GM12801 (cell line): Measurements from ENCODE around the gene MECP2.

Experiments used
- TF ChIP-seq, protein P1 (sequence below): IDR thresholded peaks from one replicate; pipeline ENCODE4 v1.5.1; 2011; ENCODE audit warnings: control low read depth; ENCODE audit not compliant: insufficient read length; ENCODE audit errors: extremely low read depth

MECP2 gene

DNA sequence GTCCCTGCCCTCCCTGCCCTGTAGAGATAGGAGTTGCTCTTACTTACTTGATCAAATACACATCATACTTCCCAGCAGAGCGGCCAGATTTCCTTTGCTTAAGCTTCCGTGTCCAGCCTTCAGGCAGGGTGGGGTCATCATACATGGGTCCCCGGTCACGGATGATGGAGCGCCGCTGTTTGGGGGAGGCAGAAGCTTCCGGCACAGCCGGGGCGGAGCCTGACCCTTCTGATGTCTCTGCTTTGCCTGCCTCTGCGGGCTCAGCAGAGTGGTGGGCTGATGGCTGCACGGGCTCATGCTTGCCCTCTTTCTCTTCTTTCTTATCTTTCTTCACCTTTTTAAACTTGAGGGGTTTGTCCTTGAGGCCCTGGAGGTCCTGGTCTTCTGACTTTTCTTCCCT is 65.4 kb downstream of the MECP2 start:
- TF ChIP-seq, protein P1, sequence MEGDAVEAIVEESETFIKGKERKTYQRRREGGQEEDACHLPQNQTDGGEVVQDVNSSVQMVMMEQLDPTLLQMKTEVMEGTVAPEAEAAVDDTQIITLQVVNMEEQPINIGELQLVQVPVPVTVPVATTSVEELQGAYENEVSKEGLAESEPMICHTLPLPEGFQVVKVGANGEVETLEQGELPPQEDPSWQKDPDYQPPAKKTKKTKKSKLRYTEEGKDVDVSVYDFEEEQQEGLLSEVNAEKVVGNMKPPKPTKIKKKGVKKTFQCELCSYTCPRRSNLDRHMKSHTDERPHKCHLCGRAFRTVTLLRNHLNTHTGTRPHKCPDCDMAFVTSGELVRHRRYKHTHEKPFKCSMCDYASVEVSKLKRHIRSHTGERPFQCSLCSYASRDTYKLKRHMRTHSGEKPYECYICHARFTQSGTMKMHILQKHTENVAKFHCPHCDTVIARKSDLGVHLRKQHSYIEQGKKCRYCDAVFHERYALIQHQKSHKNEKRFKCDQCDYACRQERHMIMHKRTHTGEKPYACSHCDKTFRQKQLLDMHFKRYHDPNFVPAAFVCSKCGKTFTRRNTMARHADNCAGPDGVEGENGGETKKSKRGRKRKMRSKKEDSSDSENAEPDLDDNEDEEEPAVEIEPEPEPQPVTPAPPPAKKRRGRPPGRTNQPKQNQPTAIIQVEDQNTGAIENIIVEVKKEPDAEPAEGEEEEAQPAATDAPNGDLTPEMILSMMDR, result no peak

DNA sequence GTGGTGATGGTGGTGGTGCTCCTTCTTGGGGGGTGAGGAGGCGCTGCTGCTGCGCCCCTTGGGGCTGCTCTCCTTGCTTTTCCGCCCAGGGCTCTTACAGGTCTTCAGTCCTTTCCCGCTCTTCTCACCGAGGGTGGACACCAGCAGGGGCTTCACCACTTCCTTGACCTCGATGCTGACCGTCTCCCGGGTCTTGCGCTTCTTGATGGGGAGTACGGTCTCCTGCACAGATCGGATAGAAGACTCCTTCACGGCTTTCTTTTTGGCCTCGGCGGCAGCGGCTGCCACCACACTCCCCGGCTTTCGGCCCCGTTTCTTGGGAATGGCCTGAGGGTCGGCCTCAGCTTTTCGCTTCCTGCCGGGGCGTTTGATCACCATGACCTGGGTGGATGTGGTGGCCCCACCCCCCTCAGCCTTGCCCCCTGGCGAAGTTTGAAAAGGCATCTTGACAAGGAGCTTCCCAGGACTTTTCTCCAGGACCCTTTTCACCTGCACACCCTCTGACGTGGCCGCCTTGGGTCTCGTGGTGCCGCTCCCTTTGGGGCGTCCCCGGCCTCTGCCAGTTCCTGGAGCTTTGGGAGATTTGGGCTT is 66.7 kb downstream of the MECP2 start:
- TF ChIP-seq, protein P1, result no peak

DNA sequence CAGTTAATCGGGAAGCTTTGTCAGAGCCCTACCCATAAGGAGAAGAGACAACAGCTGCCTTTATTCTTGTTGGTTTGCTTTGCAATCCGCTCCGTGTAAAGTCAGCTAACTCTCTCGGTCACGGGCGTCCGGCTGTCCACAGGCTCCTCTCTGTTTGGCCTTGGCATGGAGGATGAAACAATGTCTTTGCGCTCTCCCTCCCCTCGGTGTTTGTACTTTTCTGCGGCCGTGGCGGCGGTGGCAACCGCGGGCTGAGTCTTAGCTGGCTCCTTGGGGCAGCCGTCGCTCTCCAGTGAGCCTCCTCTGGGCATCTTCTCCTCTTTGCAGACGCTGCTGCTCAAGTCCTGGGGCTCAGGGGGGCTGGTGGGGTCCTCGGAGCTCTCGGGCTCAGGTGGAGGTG is 67.3 kb downstream of the MECP2 start:
- TF ChIP-seq, protein P1, result no peak

DNA sequence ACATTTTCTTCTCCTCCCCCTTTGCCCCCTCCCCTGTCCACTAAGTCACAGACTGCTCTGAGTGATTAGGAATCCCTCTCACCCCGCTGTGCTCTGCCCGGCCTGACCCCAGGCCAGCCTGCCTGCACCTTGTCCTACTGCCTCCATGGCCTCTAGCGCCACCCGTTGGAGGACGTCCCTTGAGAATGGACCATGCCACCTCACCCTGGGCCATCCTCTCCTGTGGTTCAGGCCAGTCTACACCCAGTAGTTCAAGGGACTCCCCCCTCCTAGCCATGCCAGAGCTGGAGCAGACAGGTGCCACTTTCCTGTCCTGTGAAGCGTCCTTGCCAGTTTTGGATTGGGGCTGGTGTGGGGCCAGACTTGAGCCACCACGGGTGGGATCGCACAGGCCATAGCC is 68.1 kb downstream of the MECP2 start:
- TF ChIP-seq, protein P1, result no peak

DNA sequence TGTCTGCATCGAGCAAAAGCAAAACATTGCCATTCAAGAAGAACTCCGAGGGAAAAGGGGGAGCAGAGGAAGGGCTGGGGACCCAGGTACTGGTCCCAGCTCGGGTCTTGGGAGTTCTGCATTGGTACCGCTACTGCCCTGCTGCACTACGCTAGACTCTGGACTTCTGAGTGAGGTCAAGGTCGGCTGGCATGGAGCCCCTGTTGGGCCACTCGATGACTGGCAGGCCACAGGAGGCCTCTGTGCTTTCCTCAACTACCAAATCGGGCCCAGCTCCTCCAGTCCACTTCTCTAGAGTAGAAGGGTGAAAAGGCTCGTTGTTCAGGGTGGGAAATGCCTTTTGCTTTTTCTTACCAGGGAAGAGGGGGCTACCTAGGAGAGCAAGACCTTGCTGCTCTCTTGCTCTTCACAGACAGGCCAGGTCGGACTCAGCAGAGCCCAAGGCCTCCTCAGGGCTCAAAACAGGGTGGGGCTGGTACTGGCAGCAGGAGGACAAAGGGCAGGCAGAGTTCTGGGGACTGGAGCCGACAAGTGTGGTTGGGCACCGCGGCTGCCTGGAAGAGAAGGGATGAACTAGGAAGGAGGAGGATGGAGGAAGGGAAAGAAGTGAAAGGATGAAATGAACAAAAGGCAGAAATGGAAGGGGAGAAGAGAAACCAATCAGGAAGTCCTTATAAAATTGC is 68.9 kb downstream of the MECP2 start:
- TF ChIP-seq, protein P1, result no peak

DNA sequence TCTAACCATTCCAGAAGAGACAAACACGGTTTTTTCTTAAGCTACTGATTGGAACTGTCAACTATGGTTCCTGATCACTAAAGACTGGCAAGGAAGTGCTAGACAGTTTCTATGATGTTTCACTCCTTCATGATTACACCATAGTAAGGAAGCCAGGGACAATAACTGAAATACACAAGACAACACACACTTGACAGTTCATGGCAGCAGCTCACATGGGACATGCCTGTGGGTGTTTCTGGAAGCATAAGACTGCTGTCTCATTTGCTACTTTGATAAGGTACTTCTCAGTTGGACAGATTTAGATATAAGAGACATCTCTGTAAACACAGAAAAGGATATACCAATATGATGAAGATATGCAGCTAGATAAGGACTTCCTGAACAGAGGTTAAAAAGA is 69.5 kb downstream of the MECP2 start:
- TF ChIP-seq, protein P1, result no peak

DNA sequence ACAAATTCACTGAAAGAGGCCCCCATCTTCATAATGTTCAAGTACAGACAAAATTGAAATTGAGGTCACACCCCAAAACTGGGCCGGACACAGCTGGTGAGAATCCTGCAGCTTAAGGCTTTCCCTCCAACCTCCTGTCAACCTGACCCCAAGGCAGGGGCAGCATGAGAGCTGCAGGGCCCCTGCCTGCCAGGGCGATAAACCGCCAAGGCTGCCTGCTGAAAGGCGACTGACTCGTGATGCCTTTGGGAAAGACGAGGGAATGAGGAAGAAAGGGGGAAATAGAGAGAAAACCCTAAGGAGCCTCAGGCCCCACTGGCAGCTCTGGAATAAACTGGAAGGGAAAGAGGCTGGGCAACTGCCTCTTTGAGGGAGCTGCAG is 70.5 kb downstream of the MECP2 start:
- TF ChIP-seq, protein P1, result no peak
